K562 (cell line): ENCODE measurements around the gene SCAMP3. TPM values are rescaled to one million over a fixed set of nuclear protein-coding genes. Genes with fewer than 3 reads are reported as not detected.

Experiments used
- BRCA1 ChIP-seq, 2 experiments: fragments of 450-650 bp in 1 of 2; sonication (generic) in 1 of 2; formaldehyde crosslinking in 1 of 2; IDR thresholded peaks; 2 replicates each; pipeline versions ENCODE4 v1.5.0 to v1.6.1; 2017 to 2020; ENCODE audit warnings: mild to moderate bottlenecking in 1 of 2, missing genetic modification reagents in 1 of 2
- CAMTA2 ChIP-seq: fragments of 250-450 bp; sonication (Bioruptor Pico); conservative IDR thresholded peaks from 2 replicates; pipeline ENCODE4 v1.5.1; 2022
- E2F3 ChIP-seq: fragments of 250-450 bp; sonication (Bioruptor Pico); IDR thresholded peaks from 2 replicates; pipeline ENCODE4 v1.4.0; 2020; ENCODE audit warnings: mild to moderate bottlenecking
- EGR1 ChIP-seq: fragments of 450-650 bp; conservative IDR thresholded peaks from 2 replicates; pipeline ENCODE4 v1.6.1; 2017; ENCODE audit warnings: mild to moderate bottlenecking
- ELF1 ChIP-seq: fragments of 200-800 bp; sonication (Bioruptor generic); IDR thresholded peaks from 2 replicates; pipeline ENCODE4 v1.6.1; 2016; ENCODE audit warnings: missing genetic modification characterization, missing compliant biosample characterization
- FOXJ2 ChIP-seq: fragments of 200-800 bp; sonication (Bioruptor generic); IDR thresholded peaks from 2 replicates; pipeline ENCODE4 v1.6.1; 2016; ENCODE audit warnings: missing genetic modification characterization, missing compliant biosample characterization
- FOXP4 ChIP-seq: sonication (generic); formaldehyde crosslinking; IDR thresholded peaks from 2 replicates; pipeline ENCODE4 v1.8.0; 2022; ENCODE audit warnings: mild to moderate bottlenecking, missing genetic modification reagents, borderline replicate concordance
- GTF2E2 ChIP-seq: fragments of 200-800 bp; sonication (Bioruptor generic); IDR thresholded peaks from 2 replicates; pipeline ENCODE4 v1.6.1; 2016; ENCODE audit warnings: missing genetic modification characterization, missing compliant biosample characterization
- LCOR ChIP-seq: sonication (generic); formaldehyde crosslinking; IDR thresholded peaks from 2 replicates; pipeline ENCODE4 v1.8.0; 2022; ENCODE audit warnings: mild to moderate bottlenecking, missing genetic modification reagents
- MCM3 ChIP-seq: fragments of 450-650 bp; IDR thresholded peaks from 2 replicates; pipeline ENCODE4 v1.6.1; 2016
- MCM5 ChIP-seq: fragments of 450-650 bp; IDR thresholded peaks from 2 replicates; pipeline ENCODE4 v1.6.1; 2016; ENCODE audit warnings: low read depth
- NBN ChIP-seq: fragments of 450-650 bp; IDR thresholded peaks from 2 replicates; pipeline ENCODE4 v1.6.1; 2016; ENCODE audit warnings: low read depth, mild to moderate bottlenecking
- NFE2L1 ChIP-seq: fragments of 450-650 bp; IDR thresholded peaks from 2 replicates; pipeline ENCODE4 v1.6.1; 2016; ENCODE audit warnings: missing genetic modification characterization, low read depth, mild to moderate bottlenecking, missing compliant biosample characterization, moderate library complexity, borderline replicate concordance
- NKRF ChIP-seq: fragments of 450-650 bp; IDR thresholded peaks from 2 replicates; pipeline ENCODE4 v1.6.1; 2016; ENCODE audit warnings: borderline replicate concordance
- THRB ChIP-seq: fragments of 450-650 bp; formaldehyde crosslinking; conservative IDR thresholded peaks from 2 replicates; pipeline ENCODE4 v1.4.0; 2022; ENCODE audit warnings: mild to moderate bottlenecking, missing genetic modification characterization
- ZNF316 ChIP-seq: fragments of 450-650 bp; IDR thresholded peaks from 2 replicates; pipeline ENCODE4 v1.6.1; 2016
- polyA plus RNA-seq, 8 experiments: library from polyadenylated mRNA; depleted of rRNA in 4 of 8; stranded (reverse) in 5 of 8; unstranded in 3 of 8; fragments of >200 nt; fragmentation: Nextera tagmentation in 2 of 8; fragmentation: Illumina TruSeq in 1 of 8; extraction: Ambion mirVana in 2 of 8; extraction: Trizol in 1 of 8; gene quantifications; 2 replicates each; pipeline versions ENCODE4 v1.2.1 to v1.2.3, GENCODE V29; 2011 to 2014; ENCODE audit warnings: inconsistent platforms in 1 of 8, missing spikeins in 1 of 8
- total RNA-seq, 7 experiments: library from RNA; depleted of rRNA in 6 of 7; stranded (reverse); fragments of >200 nt in 6 of 7; fragmentation: Illumina TruSeq in 2 of 7; extraction: Trizol in 2 of 7; gene quantifications; 2 replicates each; pipeline versions ENCODE4 v1.2.1 to v1.2.3, GENCODE V29; 2011 to 2021; ENCODE audit warnings: low replicate concordance in 1 of 7
- TF ChIP-seq, protein P1 (sequence below): IDR thresholded peaks from 3 replicates; pipeline ENCODE4 v1.6.1; 2011; ENCODE audit warnings: borderline replicate concordance, mild to moderate bottlenecking, moderate library complexity; ENCODE audit not compliant: insufficient read length; ENCODE audit errors: extremely low read depth
- TF ChIP-seq, protein P2 (sequence below): sonication (generic); formaldehyde crosslinking; IDR thresholded peaks from 2 replicates; pipeline ENCODE4 v1.8.0; 2023; ENCODE audit warnings: mild to moderate bottlenecking, missing genetic modification reagents

The SCAMP3 gene
- total and polyA plus RNA-seq, 9 of the 15 experiments (the other 6 are each of a cell fraction or from before 2014, with no cell fraction given): 14.2 to 131 (median 86.1) TPM

DNA sequence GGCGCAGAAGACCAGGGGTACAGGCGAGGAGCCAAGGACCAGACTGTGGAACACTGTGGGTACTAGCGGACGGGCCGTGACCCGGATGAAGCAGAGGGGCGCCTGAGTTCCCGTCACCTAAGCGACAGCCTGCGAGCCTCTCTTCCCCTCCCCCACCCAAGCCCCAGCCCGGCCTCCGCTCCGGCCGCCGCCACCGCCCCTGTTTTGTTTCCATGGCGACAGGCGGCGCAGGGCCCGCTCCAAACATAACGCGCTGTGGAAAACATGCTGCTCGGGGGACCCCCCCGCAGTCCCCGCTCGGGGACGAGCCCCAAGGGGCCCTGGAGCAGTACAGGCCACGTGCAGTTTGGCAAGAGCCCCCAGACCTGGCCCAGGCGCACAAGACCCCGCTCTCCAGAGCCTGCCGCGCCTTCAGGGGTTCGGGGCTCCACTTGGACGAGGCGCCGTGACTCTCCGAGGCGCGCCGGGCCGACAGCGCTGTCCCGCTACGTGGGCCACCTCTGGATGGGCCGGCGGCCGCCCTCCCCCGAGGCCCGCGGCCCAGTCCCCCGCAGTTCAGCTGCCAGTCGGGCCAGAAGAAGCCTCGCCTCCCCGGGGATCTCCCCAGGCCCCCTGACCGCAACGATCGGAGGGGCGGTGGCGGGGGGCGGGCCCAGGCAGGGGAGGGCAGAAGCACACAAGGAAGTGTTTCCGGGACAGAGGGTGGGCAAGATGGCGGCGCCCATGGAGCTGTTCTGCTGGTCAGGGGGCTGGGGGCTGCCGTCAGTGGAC is 53.4 kb downstream of the SCAMP3 start, which contains the start of gene MTX1 (continued):
- TF ChIP-seq BRCA1 (IDR thresholded peaks at IDR 0.05) (no peak), BRCA1 (CRISPR knock-in tag; IDR thresholded peaks at IDR 0.05) (0 out of 2 replicates have a peak, but pooled peaks have one; percentile 56), FOXJ2 (tag) (peak; percentile 100), MCM5 (no peak), GTF2E2 (tag) (peak; percentile 91), THRB (CRISPR knock-in tag) (no peak), MCM3 (no peak), NKRF (peak; percentile 97), EGR1 (peak; percentile 55), ELF1 (tag) (peak; percentile 45; the same call in 1 of the 2 replicates), E2F3 (CRISPR knock-in tag) (peak; percentile 60; the same call in 1 of the 2 replicates), NFE2L1 (tag) (no peak), NBN (0 out of 2 replicates have a peak, but pooled peaks have one; percentile 21), ZNF316 (no peak), CAMTA2 (CRISPR knock-in tag) (no peak), FOXP4 (no peak), LCOR (CRISPR knock-in tag) (no peak)
- TF ChIP-seq, protein P1, sequence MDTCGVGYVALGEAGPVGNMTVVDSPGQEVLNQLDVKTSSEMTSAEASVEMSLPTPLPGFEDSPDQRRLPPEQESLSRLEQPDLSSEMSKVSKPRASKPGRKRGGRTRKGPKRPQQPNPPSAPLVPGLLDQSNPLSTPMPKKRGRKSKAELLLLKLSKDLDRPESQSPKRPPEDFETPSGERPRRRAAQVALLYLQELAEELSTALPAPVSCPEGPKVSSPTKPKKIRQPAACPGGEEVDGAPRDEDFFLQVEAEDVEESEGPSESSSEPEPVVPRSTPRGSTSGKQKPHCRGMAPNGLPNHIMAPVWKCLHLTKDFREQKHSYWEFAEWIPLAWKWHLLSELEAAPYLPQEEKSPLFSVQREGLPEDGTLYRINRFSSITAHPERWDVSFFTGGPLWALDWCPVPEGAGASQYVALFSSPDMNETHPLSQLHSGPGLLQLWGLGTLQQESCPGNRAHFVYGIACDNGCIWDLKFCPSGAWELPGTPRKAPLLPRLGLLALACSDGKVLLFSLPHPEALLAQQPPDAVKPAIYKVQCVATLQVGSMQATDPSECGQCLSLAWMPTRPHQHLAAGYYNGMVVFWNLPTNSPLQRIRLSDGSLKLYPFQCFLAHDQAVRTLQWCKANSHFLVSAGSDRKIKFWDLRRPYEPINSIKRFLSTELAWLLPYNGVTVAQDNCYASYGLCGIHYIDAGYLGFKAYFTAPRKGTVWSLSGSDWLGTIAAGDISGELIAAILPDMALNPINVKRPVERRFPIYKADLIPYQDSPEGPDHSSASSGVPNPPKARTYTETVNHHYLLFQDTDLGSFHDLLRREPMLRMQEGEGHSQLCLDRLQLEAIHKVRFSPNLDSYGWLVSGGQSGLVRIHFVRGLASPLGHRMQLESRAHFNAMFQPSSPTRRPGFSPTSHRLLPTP: no peak
- TF ChIP-seq, protein P2, sequence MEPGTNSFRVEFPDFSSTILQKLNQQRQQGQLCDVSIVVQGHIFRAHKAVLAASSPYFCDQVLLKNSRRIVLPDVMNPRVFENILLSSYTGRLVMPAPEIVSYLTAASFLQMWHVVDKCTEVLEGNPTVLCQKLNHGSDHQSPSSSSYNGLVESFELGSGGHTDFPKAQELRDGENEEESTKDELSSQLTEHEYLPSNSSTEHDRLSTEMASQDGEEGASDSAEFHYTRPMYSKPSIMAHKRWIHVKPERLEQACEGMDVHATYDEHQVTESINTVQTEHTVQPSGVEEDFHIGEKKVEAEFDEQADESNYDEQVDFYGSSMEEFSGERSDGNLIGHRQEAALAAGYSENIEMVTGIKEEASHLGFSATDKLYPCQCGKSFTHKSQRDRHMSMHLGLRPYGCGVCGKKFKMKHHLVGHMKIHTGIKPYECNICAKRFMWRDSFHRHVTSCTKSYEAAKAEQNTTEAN (CRISPR knock-in tag): no peak
